Osteoblast (primary cell): ENCODE data around the gene PRCC. TPM values are rescaled to one million over a fixed set of nuclear protein-coding genes. Genes with fewer than 3 reads are reported as not detected.

ENCODE experiments used
- DNase-seq: peaks from one replicate; pipeline ENCODE4 v3.0.0; 2011; ENCODE audit warnings: low spot score, mixed read lengths; ENCODE audit not compliant: insufficient read length; ENCODE audit errors: missing footprints
- H2AFZ ChIP-seq: 2 replicates; pipeline ENCODE4 v1.6.0; 2011; ENCODE audit warnings: mild to moderate bottlenecking, low read length
- H3K27ac ChIP-seq: 2 replicates; pipeline ENCODE4 v1.5.1; 2011; ENCODE audit warnings: mild to moderate bottlenecking, low read depth, low read length, moderate library complexity
- H3K27me3 ChIP-seq: 2 replicates; pipeline ENCODE4 v1.6.0; 2012; ENCODE audit warnings: mild to moderate bottlenecking, control low read depth, inconsistent platforms, low read length, moderate library complexity; ENCODE audit not compliant: insufficient read depth
- H3K36me3 ChIP-seq: 2 replicates; pipeline ENCODE4 v1.5.1; 2011; ENCODE audit warnings: mild to moderate bottlenecking, low read length, control low read depth, moderate library complexity; ENCODE audit not compliant: insufficient read depth
- H3K4me1 ChIP-seq: 2 replicates; pipeline ENCODE4 v1.5.1; 2011; ENCODE audit warnings: mild to moderate bottlenecking, low read length, control low read depth, moderate library complexity; ENCODE audit not compliant: insufficient read depth
- H3K4me2 ChIP-seq: 2 replicates; pipeline ENCODE4 v1.6.0; 2011; ENCODE audit warnings: mild to moderate bottlenecking, low read length; ENCODE audit not compliant: insufficient read depth
- H3K4me3 ChIP-seq: fragments of 200-600 bp; sonication (generic); 3 replicates; pipeline ENCODE4 v1.5.1; 2012; ENCODE audit warnings: mild to moderate bottlenecking, low read length, inconsistent platforms; ENCODE audit not compliant: insufficient read depth
- H3K79me2 ChIP-seq: 2 replicates; pipeline ENCODE4 v1.6.0; 2012; ENCODE audit warnings: mild to moderate bottlenecking, low read length, control low read depth, inconsistent platforms; ENCODE audit not compliant: insufficient read depth
- H3K9me3 ChIP-seq: 2 replicates; pipeline ENCODE4 v1.5.1; 2011; ENCODE audit warnings: low read depth, low read length, control low read depth
- H4K20me1 ChIP-seq: 2 replicates; pipeline ENCODE4 v1.6.0; 2012; ENCODE audit warnings: mild to moderate bottlenecking, low read length, control low read depth; ENCODE audit not compliant: insufficient read depth
- total RNA-seq: library from RNA; depleted of rRNA; stranded (reverse); fragments of >200 nt; gene quantifications from 2 replicates; pipeline ENCODE4 v1.2.3, GENCODE V29; 2012
- TF ChIP-seq, protein P1 (sequence below): IDR thresholded peaks from 2 replicates; pipeline ENCODE4 v1.5.1; 2011; ENCODE audit warnings: mild to moderate bottlenecking, low read depth, low read length, moderate library complexity; ENCODE audit errors: extremely low read depth

Gene PRCC, protein sequence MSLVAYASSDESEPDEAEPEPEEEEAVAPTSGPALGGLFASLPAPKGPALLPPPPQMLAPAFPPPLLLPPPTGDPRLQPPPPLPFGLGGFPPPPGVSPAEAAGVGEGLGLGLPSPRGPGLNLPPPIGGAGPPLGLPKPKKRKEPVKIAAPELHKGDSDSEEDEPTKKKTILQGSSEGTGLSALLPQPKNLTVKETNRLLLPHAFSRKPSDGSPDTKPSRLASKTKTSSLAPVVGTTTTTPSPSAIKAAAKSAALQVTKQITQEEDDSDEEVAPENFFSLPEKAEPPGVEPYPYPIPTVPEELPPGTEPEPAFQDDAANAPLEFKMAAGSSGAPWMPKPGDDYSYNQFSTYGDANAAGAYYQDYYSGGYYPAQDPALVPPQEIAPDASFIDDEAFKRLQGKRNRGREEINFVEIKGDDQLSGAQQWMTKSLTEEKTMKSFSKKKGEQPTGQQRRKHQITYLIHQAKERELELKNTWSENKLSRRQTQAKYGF
- 18.0 and 22.8 TPM in 2 replicates for total RNA-seq

DNA sequence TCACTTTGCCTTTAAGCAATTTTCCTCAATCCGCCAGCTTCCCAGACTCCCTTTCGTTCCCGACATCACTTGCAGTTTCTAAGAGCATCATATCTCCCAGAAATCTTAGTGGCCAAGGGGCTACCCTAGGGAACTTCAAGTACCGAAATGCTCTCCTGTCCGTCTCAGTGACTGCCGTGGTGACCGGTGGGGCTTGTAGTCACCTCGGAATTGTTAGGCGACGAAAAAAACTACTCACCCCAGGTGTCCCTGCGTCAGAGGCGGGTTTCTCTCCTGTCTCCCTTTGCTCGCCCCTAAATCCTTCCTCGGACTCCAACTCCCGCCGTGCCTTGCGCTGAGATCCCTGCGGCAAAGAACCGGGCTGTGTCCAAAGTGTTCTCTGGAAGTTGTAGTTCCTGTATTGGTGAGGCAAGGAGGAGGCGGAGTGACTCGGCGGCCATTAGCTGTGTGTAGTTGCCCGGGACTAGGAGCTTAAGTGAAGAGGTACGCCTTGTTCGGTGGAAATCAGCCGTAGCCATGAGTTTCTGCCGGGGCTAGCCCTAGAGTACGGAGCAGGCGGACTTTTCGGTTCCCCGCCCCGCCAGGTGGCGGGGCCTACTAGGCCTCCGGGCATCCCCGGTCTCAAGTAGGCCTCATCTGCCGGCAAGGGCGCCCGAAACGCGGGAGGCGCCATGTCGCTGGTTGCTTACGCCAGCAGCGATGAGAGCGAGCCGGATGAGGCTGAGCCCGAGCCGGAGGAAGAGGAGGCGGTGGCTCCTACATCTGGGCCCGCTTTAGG lies at the start of gene PRCC:
PRCC (plus strand) TSS at position 435 of the 778 bp plus-strand sequence; CDS start at position 672, 237 bp downstream.
- peaks cover 23% of the 10 kb centered on the region for H3K4me1 ChIP-seq
- peak; percentile 95 for DNase-seq
- peaks cover 7% of the 10 kb centered on the region for H3K36me3 ChIP-seq
- H3K79me2 ChIP-seq, result peaks cover 54% of the 10 kb centered on the region
- no peaks in the 10 kb centered on the region for H3K9me3 ChIP-seq
- H3K4me3 ChIP-seq, result peak within 1 kb of the TSS; percentile 82
- H3K27ac ChIP-seq, result peak within 1 kb of the TSS; percentile 88
- peaks cover 22% of the 10 kb centered on the region for H4K20me1 ChIP-seq
- H2AFZ ChIP-seq, result peak within 1 kb of the TSS; percentile 91
- TF ChIP-seq, protein P1, sequence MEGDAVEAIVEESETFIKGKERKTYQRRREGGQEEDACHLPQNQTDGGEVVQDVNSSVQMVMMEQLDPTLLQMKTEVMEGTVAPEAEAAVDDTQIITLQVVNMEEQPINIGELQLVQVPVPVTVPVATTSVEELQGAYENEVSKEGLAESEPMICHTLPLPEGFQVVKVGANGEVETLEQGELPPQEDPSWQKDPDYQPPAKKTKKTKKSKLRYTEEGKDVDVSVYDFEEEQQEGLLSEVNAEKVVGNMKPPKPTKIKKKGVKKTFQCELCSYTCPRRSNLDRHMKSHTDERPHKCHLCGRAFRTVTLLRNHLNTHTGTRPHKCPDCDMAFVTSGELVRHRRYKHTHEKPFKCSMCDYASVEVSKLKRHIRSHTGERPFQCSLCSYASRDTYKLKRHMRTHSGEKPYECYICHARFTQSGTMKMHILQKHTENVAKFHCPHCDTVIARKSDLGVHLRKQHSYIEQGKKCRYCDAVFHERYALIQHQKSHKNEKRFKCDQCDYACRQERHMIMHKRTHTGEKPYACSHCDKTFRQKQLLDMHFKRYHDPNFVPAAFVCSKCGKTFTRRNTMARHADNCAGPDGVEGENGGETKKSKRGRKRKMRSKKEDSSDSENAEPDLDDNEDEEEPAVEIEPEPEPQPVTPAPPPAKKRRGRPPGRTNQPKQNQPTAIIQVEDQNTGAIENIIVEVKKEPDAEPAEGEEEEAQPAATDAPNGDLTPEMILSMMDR, result no peak
- H3K4me2 ChIP-seq, result peak within 1 kb of the TSS; percentile 97
- no peaks in the 10 kb centered on the region for H3K27me3 ChIP-seq

DNA sequence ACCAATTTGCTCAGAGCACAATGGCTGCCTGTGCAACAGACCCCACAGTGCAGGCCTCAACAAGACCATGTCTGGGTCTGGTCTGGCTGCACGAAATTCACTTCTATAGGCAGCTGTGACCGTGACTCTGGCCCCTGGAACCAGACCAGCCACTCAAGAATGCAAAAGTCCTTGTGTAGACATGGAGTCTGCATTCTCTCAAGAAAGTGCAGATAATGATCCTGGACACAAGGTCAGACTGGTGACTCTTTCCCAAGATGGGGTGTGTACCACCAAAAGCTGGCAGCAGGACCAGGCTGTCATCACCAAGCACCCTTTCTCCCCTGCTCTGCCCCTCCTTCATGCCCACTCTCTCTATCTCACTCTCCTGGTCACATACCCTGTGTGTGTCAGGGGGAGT lies 46.2 kb upstream of the PRCC start:
- no peaks in the 10 kb centered on the region for H3K9me3 ChIP-seq
- peaks cover 40% of the 10 kb centered on the region for H3K79me2 ChIP-seq
- H3K4me3 ChIP-seq, result no peak overlapping the region
- no peaks in the 10 kb centered on the region for H3K27me3 ChIP-seq
- H2AFZ ChIP-seq, result no peak overlapping the region
- H3K27ac ChIP-seq, result no peak overlapping the region
- peaks cover 33% of the 10 kb centered on the region for H3K36me3 ChIP-seq
- TF ChIP-seq, protein P1, result no peak
- H3K4me1 ChIP-seq, result peaks cover 12% of the 10 kb centered on the region
- peaks cover 33% of the 10 kb centered on the region for H4K20me1 ChIP-seq
- no peak for DNase-seq
- no peak overlapping the region for H3K4me2 ChIP-seq

GRCh38 chr1:156721535-156721934 lies 45.8 kb upstream of the PRCC start:
- Histone ChIP-seq H3K4me3 (no peak overlapping the region), H3K9me3 (no peaks in the 10 kb centered on the region), H3K27ac (no peak overlapping the region), H3K4me2 (no peak overlapping the region), H2AFZ (no peak overlapping the region), H3K27me3 (no peaks in the 10 kb centered on the region), H3K36me3 (peaks cover 35% of the 10 kb centered on the region), H3K79me2 (peaks cover 44% of the 10 kb centered on the region), H3K4me1 (peaks cover 16% of the 10 kb centered on the region), H4K20me1 (peaks cover 37% of the 10 kb centered on the region)
- no peak for DNase-seq
- TF ChIP-seq, protein P1, result no peak
